Measurements from ENCODE around the gene IGFBP6.

GRCh38 chr12:53068811-53069585 is 28.5 kb upstream of the IGFBP6 start:
- TF ChIP-seq POLR2A (IDR thresholded peaks at IDR 0.05) (no peak), CTCF (IDR thresholded peaks at IDR 0.05) (no peak)

All from thyroid gland (tissue), 4 donors.